NCI-H146 treated with DMSO at 0.1 percent for 48 hours (cell line): Measurements from ENCODE around the gene AQP1.

Experiments used
- DNase-seq: peaks from one replicate; lab custom pipeline; 2025; ENCODE audit not compliant: unreplicated experiment; lab: John Stamatoyannopoulos, UW

The AQP1 gene

GRCh38 chr7:30971440-30971839 is 59.8 kb downstream of the AQP1 start:
- no peak for DNase-seq

- DNase-seq: no peak
Observed at GRCh38 chr7:30971840-30972563, 60.3 kb downstream of the AQP1 start.

GRCh38 chr7:30973292-30973691 is 61.6 kb downstream of the AQP1 start:
- DNase-seq: no peak

- no peak for DNase-seq
Observed at GRCh38 chr7:30973791-30974604, 62.3 kb downstream of the AQP1 start.

- no peak for DNase-seq
Observed at GRCh38 chr7:30974605-30975255, 63.1 kb downstream of the AQP1 start.
